ENCODE results near the gene FNIP2. TPM values are rescaled to one million over a fixed set of nuclear protein-coding genes. Genes with fewer than 3 reads are reported as not detected.
A peak's percentile ranks its signal among the peaks of the same experiment; 100 is the strongest.
"Not testable (repeated sequence)": the region's sequence is repeated elsewhere in the genome, so short reads cannot be mapped to it uniquely, and the experiment has no call there.

FNIP2 gene
- total RNA-seq, 1 experiment from 2014 or later, result 5.2 TPM

GRCh38 chr4:158826057-158826456 is 57.2 kb downstream of the FNIP2 start:
- Histone ChIP-seq H3K36me3 (ENCODE audit: low read depth, low read length) (no peaks in the 10 kb centered on the region), H3K4me2 (ENCODE audit: low read length) (peak overlapping the region; percentile 47), H3K9me2 (replicated peaks; ENCODE audit: low read length) (no peaks in the 10 kb centered on the region), H3K9me3 (ENCODE audit: low read length) (no peaks in the 10 kb centered on the region), H2AFZ (ENCODE audit: low read length) (no peak overlapping the region), H3F3A (ENCODE audit: low read length, unreplicated experiment) (no peaks in the 10 kb centered on the region), H3K27me3 (ENCODE audit: low read length) (no peaks in the 10 kb centered on the region), H4K20me1 (ENCODE audit: low read length) (no peaks in the 10 kb centered on the region), H3K27ac (ENCODE audit: low read length) (peak overlapping the region; percentile 91), H3K4me1 (ENCODE audit: insufficient read depth, low read length) (peaks cover 36% of the 10 kb centered on the region), H3K9ac (ENCODE audit: low read length) (peak overlapping the region; percentile 43), H3K79me2 (ENCODE audit: low read length) (no peaks in the 10 kb centered on the region), H3K4me3 (ENCODE audit: low read length) (no peak overlapping the region)
- BruUV-seq (replicated peaks), result no TSS peak
- TF ChIP-seq EZH2 (IDR thresholded peaks at IDR 0.05; ENCODE audit: low read length, unreplicated experiment) (no peak), CTCF (conservative IDR thresholded peaks at IDR 0.05; ENCODE audit: low read depth, low read length) (no peak), EZH2phosphoT487 (IDR thresholded peaks at IDR 0.05; ENCODE audit: borderline replicate concordance, low read length) (no peak)
- ChIA-PET CTCF (no interaction called here), POLR2A (ENCODE audit: unreplicated experiment) (no interaction called here)
- intact Hi-C loops (cut with micrococcal nuclease), result no loop called here
- no peak for ATAC-seq
- DNase-seq, result no peak

GRCh38 chr4:158826882-158827281 is 58.1 kb downstream of the FNIP2 start:
- TF ChIP-seq CTCF (conservative IDR thresholded peaks at IDR 0.05; ENCODE audit: low read depth, low read length) (no peak), EZH2phosphoT487 (IDR thresholded peaks at IDR 0.05; ENCODE audit: borderline replicate concordance, low read length) (no peak), EZH2 (IDR thresholded peaks at IDR 0.05; ENCODE audit: low read length, unreplicated experiment) (no peak)
- H2AFZ ChIP-seq (ENCODE audit: low read length), result no peak overlapping the region
- H3K4me3 ChIP-seq (ENCODE audit: low read length), result no peak overlapping the region
- no peaks in the 10 kb centered on the region for H4K20me1 ChIP-seq (ENCODE audit: low read length)
- peak overlapping the region; percentile 91 for H3K27ac ChIP-seq (ENCODE audit: low read length)
- DNase-seq, result peak; percentile 89
- peaks cover 36% of the 10 kb centered on the region for H3K4me1 ChIP-seq (ENCODE audit: insufficient read depth, low read length)
- H3K36me3 ChIP-seq (ENCODE audit: low read depth, low read length), result no peaks in the 10 kb centered on the region
- POLR2A ChIA-PET (ENCODE audit: unreplicated experiment), result no interaction called here
- CTCF ChIA-PET, result no interaction called here
- peak; percentile 84 for ATAC-seq
- no TSS peak for BruUV-seq (replicated peaks)
- H3K79me2 ChIP-seq (ENCODE audit: low read length), result no peaks in the 10 kb centered on the region
- H3K27me3 ChIP-seq (ENCODE audit: low read length), result no peaks in the 10 kb centered on the region
- H3K4me2 ChIP-seq (ENCODE audit: low read length), result peak overlapping the region; percentile 47
- H3K9me3 ChIP-seq (ENCODE audit: low read length), result no peaks in the 10 kb centered on the region
- intact Hi-C loops (cut with micrococcal nuclease), result no loop called here
- peak overlapping the region; percentile 24; the same call in 1 of the 2 replicates for H3K9ac ChIP-seq (ENCODE audit: low read length)
- H3F3A ChIP-seq (ENCODE audit: low read length, unreplicated experiment), result no peaks in the 10 kb centered on the region
- no peaks in the 10 kb centered on the region for H3K9me2 ChIP-seq (replicated peaks; ENCODE audit: low read length)

- DNase-seq, result no peak
- H4K20me1 ChIP-seq (ENCODE audit: low read length), result no peaks in the 10 kb centered on the region
- no peaks in the 10 kb centered on the region for H3K79me2 ChIP-seq (ENCODE audit: low read length)
- H3K4me2 ChIP-seq (ENCODE audit: low read length), result peak overlapping the region; percentile 46
- intact Hi-C loops (cut with micrococcal nuclease), result no loop called here
- H3K27ac ChIP-seq (ENCODE audit: low read length), result peak overlapping the region; percentile 83
- peak overlapping the region; percentile 24; the same call in 1 of the 2 replicates for H3K9ac ChIP-seq (ENCODE audit: low read length)
- no peaks in the 10 kb centered on the region for H3K36me3 ChIP-seq (ENCODE audit: low read depth, low read length)
- H3K9me2 ChIP-seq (replicated peaks; ENCODE audit: low read length), result no peaks in the 10 kb centered on the region
- no peak overlapping the region for H3K4me3 ChIP-seq (ENCODE audit: low read length)
- no TSS peak for BruUV-seq (replicated peaks)
- POLR2A ChIA-PET (ENCODE audit: unreplicated experiment), result no interaction called here
- H3F3A ChIP-seq (ENCODE audit: low read length, unreplicated experiment), result no peaks in the 10 kb centered on the region
- CTCF ChIA-PET, result no interaction called here
- no peak overlapping the region for H2AFZ ChIP-seq (ENCODE audit: low read length)
- no peak for TF ChIP-seq EZH2 (IDR thresholded peaks at IDR 0.05; ENCODE audit: low read length, unreplicated experiment)
- ATAC-seq, result no peak
- peaks cover 36% of the 10 kb centered on the region for H3K4me1 ChIP-seq (ENCODE audit: insufficient read depth, low read length)
- no peaks in the 10 kb centered on the region for H3K9me3 ChIP-seq (ENCODE audit: low read length)
- no peaks in the 10 kb centered on the region for H3K27me3 ChIP-seq (ENCODE audit: low read length)
Observed at GRCh38 chr4:158827543-158827981, 58.7 kb downstream of the FNIP2 start.

- POLR2A ChIA-PET (ENCODE audit: unreplicated experiment); BruUV-seq (replicated peaks); H3K36me3 ChIP-seq (ENCODE audit: low read depth, low read length); intact Hi-C loops (cut with micrococcal nuclease); H3F3A ChIP-seq (ENCODE audit: low read length, unreplicated experiment); H3K4me2 ChIP-seq (ENCODE audit: low read length); CTCF ChIA-PET; H4K20me1 ChIP-seq (ENCODE audit: low read length); H3K9me2 ChIP-seq (replicated peaks; ENCODE audit: low read length); H2AFZ ChIP-seq (ENCODE audit: low read length); H3K4me3 ChIP-seq (ENCODE audit: low read length); ATAC-seq; H3K27me3 ChIP-seq (ENCODE audit: low read length); H3K9ac ChIP-seq (ENCODE audit: low read length); DNase-seq; H3K9me3 ChIP-seq (ENCODE audit: low read length); H3K79me2 ChIP-seq (ENCODE audit: low read length): not testable (repeated sequence)
- Histone ChIP-seq H3K27ac (ENCODE audit: low read length) (peak overlapping the region; percentile 83; the same call in 1 of the 2 replicates), H3K4me1 (ENCODE audit: insufficient read depth, low read length) (peaks cover 36% of the 10 kb centered on the region)
Observed at GRCh38 chr4:158828151-158828550, 59.3 kb downstream of the FNIP2 start.

Data from PC-3 (cell line).